ENCODE measurements around the gene PTPRD.

- no peak for TF ChIP-seq EZH2 (IDR thresholded peaks at IDR 0.05; ENCODE audit: low read length, missing control alignments)
- no peak for TF ChIP-seq CTCF (conservative IDR thresholded peaks at IDR 0.05 in 1 of 2, IDR thresholded peaks at IDR 0.05 in 1 of 2; ENCODE audit: low read depth in 1 of 2, low read length in 2 of 2)
These were observed 2273.9 kb downstream of the PTPRD start for GRCh38 chr9:8338767-8339510.

Measured in fibroblast of lung (primary cell).